Astrocyte (in vitro differentiated cells and primary cell): ENCODE data around the gene F3. TPM values are rescaled to one million over a fixed set of nuclear protein-coding genes. Genes with fewer than 3 reads are reported as not detected.

Experiments used
- DNase-seq: peaks from one replicate; pipeline ENCODE4 v3.0.0-alpha.2; 2010; ENCODE audit warnings: low read depth
- FAIRE-seq: peaks from 2 replicates; lab custom pipeline; 2011; peaks lifted over from hg19 to GRCh38; lab: Jason Lieb, UNC
- H2AFZ ChIP-seq: 2 replicates; pipeline ENCODE4 v1.6.0; 2012; ENCODE audit warnings: low read depth, low read length, inconsistent platforms
- H3K27ac ChIP-seq: 2 replicates; pipeline ENCODE4 v1.5.1; 2011; ENCODE audit warnings: low read depth, low read length, inconsistent platforms
- H3K27me3 ChIP-seq: 2 replicates; pipeline ENCODE4 v1.6.0; 2011; ENCODE audit warnings: low read length, inconsistent platforms; ENCODE audit not compliant: insufficient read depth
- H3K36me3 ChIP-seq: 2 replicates; pipeline ENCODE4 v1.5.1; 2011; ENCODE audit warnings: low read length, inconsistent platforms; ENCODE audit not compliant: insufficient read depth
- H3K4me1 ChIP-seq: 2 replicates; pipeline ENCODE4 v1.5.1; 2011; ENCODE audit warnings: low read length, inconsistent platforms; ENCODE audit not compliant: insufficient read depth
- H3K4me2 ChIP-seq: 2 replicates; pipeline ENCODE4 v1.6.0; 2012; ENCODE audit warnings: low read length, inconsistent platforms
- H3K4me3 ChIP-seq: 2 replicates; pipeline ENCODE4 v1.5.1; 2011; ENCODE audit warnings: low read depth, mild to moderate bottlenecking, low read length, inconsistent platforms; ENCODE audit not compliant: insufficient read depth
- H3K79me2 ChIP-seq: 2 replicates; pipeline ENCODE4 v1.6.0; 2012; ENCODE audit warnings: mild to moderate bottlenecking, low read length, inconsistent platforms; ENCODE audit not compliant: insufficient read depth
- H3K9ac ChIP-seq: 2 replicates; pipeline ENCODE4 v1.6.0; 2012; ENCODE audit warnings: mild to moderate bottlenecking, low read length, inconsistent platforms
- H3K9me3 ChIP-seq: 2 replicates; pipeline ENCODE4 v1.5.1; 2012; ENCODE audit warnings: low read depth, mild to moderate bottlenecking, low read length, inconsistent platforms; ENCODE audit not compliant: insufficient read depth
- H4K20me1 ChIP-seq: 2 replicates; pipeline ENCODE4 v1.6.0; 2012; ENCODE audit warnings: low read length, inconsistent platforms; ENCODE audit not compliant: insufficient read depth
- H3K27ac Mint-ChIP-seq: one replicate; pipeline ENCODE4 v1.8.0; 2021; ENCODE audit warnings: mild to moderate bottlenecking, mixed read lengths; ENCODE audit not compliant: unreplicated experiment
- H3K27me3 Mint-ChIP-seq: one replicate; pipeline ENCODE4 v1.8.0; 2021; ENCODE audit warnings: low read depth, mixed read lengths; ENCODE audit not compliant: unreplicated experiment
- H3K36me3 Mint-ChIP-seq: one replicate; pipeline ENCODE4 v1.8.0; 2021; ENCODE audit warnings: low read depth, mixed read lengths; ENCODE audit not compliant: unreplicated experiment
- H3K4me1 Mint-ChIP-seq: one replicate; pipeline ENCODE4 v1.8.0; 2021; ENCODE audit warnings: low read depth, mixed read lengths; ENCODE audit not compliant: unreplicated experiment
- H3K4me3 Mint-ChIP-seq: one replicate; pipeline ENCODE4 v1.8.0; 2021; ENCODE audit warnings: mild to moderate bottlenecking, moderate library complexity, mixed read lengths; ENCODE audit not compliant: unreplicated experiment
- H3K9me3 Mint-ChIP-seq: one replicate; pipeline ENCODE4 v1.8.0; 2021; ENCODE audit warnings: mild to moderate bottlenecking, mixed read lengths; ENCODE audit not compliant: unreplicated experiment
- CTCF ChIP-seq: IDR thresholded peaks from 2 replicates; pipeline ENCODE4 v1.5.1; 2011; ENCODE audit warnings: low read depth, mild to moderate bottlenecking, inconsistent platforms, low read length, moderate library complexity; ENCODE audit not compliant: insufficient read depth
- EZH2 ChIP-seq: IDR thresholded peaks from 2 replicates; pipeline ENCODE4 v1.6.1; 2012; ENCODE audit warnings: mild to moderate bottlenecking, low read length, inconsistent platforms; ENCODE audit not compliant: insufficient read depth
- total RNA-seq: library from RNA; stranded (reverse); gene quantifications from 2 replicates; pipeline ENCODE4 v1.2.1, GENCODE V29; 2021

F3 gene
- total RNA-seq, 1 donor from 2014 or later, result 36.1 TPM

GRCh38 chr1:94551449-94551848 is 9.9 kb upstream of the F3 start:
- H3K4me1 ChIP-seq, result peaks cover 13% of the 10 kb centered on the region
- FAIRE-seq, result no peak

GRCh38 chr1:94550800-94551241 is 9.3 kb upstream of the F3 start:
- Histone ChIP-seq H3K4me3 (no peak overlapping the region), H3K36me3 (no peaks in the 10 kb centered on the region), H3K27ac (no peak overlapping the region), H3K4me1 (peaks cover 13% of the 10 kb centered on the region), H3K4me2 (no peak overlapping the region), H3K27me3 (no peaks in the 10 kb centered on the region), H2AFZ (no peak overlapping the region), H4K20me1 (no peaks in the 10 kb centered on the region), H3K79me2 (no peaks in the 10 kb centered on the region), H3K9me3 (no peaks in the 10 kb centered on the region), H3K9ac (no peak overlapping the region)
- Mint-ChIP-seq H3K4me3 (no peak overlapping the region), H3K9me3 (no peaks in the 10 kb centered on the region), H3K27ac (no peak overlapping the region), H3K4me1 (peaks cover 23% of the 10 kb centered on the region), H3K27me3 (no peaks in the 10 kb centered on the region), H3K36me3 (no peaks in the 10 kb centered on the region)
- no peak for TF ChIP-seq EZH2
- no peak for TF ChIP-seq CTCF
- FAIRE-seq (no peak), DNase-seq (no peak)

More at GRCh38 chr1:94551449-94551848, 9.9 kb upstream of the F3 start:
- no peaks in the 10 kb centered on the region for H3K9me3 ChIP-seq
- TF ChIP-seq CTCF (no peak), EZH2 (no peak)
- no peak overlapping the region for H3K9ac ChIP-seq
- H3K79me2 ChIP-seq, result no peaks in the 10 kb centered on the region
- H3K27me3 Mint-ChIP-seq, result no peaks in the 10 kb centered on the region
- H3K4me3 ChIP-seq, result no peak overlapping the region
- DNase-seq, result no peak
- no peak overlapping the region for H3K27ac ChIP-seq
- H3K4me1 Mint-ChIP-seq, result peaks cover 23% of the 10 kb centered on the region
- H3K4me2 ChIP-seq, result no peak overlapping the region
- H3K27me3 ChIP-seq, result no peaks in the 10 kb centered on the region
- H3K36me3 Mint-ChIP-seq, result no peaks in the 10 kb centered on the region
- H3K27ac Mint-ChIP-seq, result no peak overlapping the region
- no peak overlapping the region for H2AFZ ChIP-seq
- H3K9me3 Mint-ChIP-seq, result no peaks in the 10 kb centered on the region
- no peak overlapping the region for H3K4me3 Mint-ChIP-seq
- H3K36me3 ChIP-seq, result no peaks in the 10 kb centered on the region
- no peaks in the 10 kb centered on the region for H4K20me1 ChIP-seq

- H3K4me2 ChIP-seq, result no peak overlapping the region
- no peaks in the 10 kb centered on the region for H4K20me1 ChIP-seq
- H3K27me3 Mint-ChIP-seq, result no peaks in the 10 kb centered on the region
- H3K4me3 Mint-ChIP-seq, result no peak overlapping the region
- no peaks in the 10 kb centered on the region for H3K36me3 Mint-ChIP-seq
- DNase-seq, result no peak
- H3K9ac ChIP-seq, result no peak overlapping the region
- H3K36me3 ChIP-seq, result no peaks in the 10 kb centered on the region
- peaks cover 23% of the 10 kb centered on the region for H3K4me1 Mint-ChIP-seq
- FAIRE-seq, result no peak
- no peaks in the 10 kb centered on the region for H3K9me3 ChIP-seq
- peaks cover 13% of the 10 kb centered on the region for H3K4me1 ChIP-seq
- no peak overlapping the region for H3K27ac Mint-ChIP-seq
- no peaks in the 10 kb centered on the region for H3K27me3 ChIP-seq
- no peak for TF ChIP-seq CTCF
- TF ChIP-seq EZH2, result no peak
- no peak overlapping the region for H3K4me3 ChIP-seq
- H3K27ac ChIP-seq, result no peak overlapping the region
- H2AFZ ChIP-seq, result no peak overlapping the region
- H3K9me3 Mint-ChIP-seq, result no peaks in the 10 kb centered on the region
- no peaks in the 10 kb centered on the region for H3K79me2 ChIP-seq
Measured at GRCh38 chr1:94550396-94550795, 8.8 kb upstream of the F3 start.
